Measurements from ENCODE around the gene FTSJ1.

The FTSJ1 gene

GRCh38 chrX:48466696-48467095, 9.3 kb upstream of the FTSJ1 start:
- H3K4me1 Mint-ChIP-seq (ENCODE audit: low read depth): peaks cover 30% of the 10 kb centered on the region
- H3K36me3 Mint-ChIP-seq: peaks cover 5% of the 10 kb centered on the region
- H3K9me3 Mint-ChIP-seq (ENCODE audit: low read depth): no peaks in the 10 kb centered on the region
- no peak overlapping the region for H3K27ac Mint-ChIP-seq
- peak overlapping the region; percentile 97 for H3K4me3 Mint-ChIP-seq
- no peaks in the 10 kb centered on the region for H3K27me3 Mint-ChIP-seq

DNA sequence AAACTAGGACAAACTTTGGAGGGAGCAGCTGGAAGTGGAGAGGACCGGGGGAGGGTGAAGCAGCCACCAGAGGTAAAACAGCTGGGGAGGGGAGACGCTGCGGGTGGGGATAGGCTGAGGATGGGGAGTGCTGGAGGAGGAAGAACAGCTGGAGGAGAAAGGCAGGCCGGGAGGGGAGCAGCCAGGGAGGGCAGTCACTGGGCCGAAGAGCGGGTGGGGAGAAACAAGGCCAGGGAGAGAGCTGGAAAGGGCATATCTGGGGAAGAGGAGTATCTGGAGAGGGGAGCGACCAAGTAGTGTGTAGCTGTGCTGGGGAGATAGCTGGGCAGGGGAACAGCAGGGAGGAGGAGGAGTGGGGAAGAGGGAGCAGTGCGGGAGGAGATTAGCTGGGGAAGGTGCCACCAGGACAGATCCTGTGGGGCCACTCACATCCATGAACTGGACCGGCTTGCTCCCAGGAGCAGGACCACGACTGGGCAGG, 8.7 kb upstream of the FTSJ1 start:
- Mint-ChIP-seq H3K27ac (peak overlapping the region; percentile 46), H3K9me3 (ENCODE audit: low read depth) (no peaks in the 10 kb centered on the region), H3K4me3 (peak overlapping the region; percentile 97), H3K27me3 (no peaks in the 10 kb centered on the region), H3K4me1 (ENCODE audit: low read depth) (peaks cover 30% of the 10 kb centered on the region), H3K36me3 (peaks cover 5% of the 10 kb centered on the region)

GRCh38 chrX:48468247-48468671, 7.7 kb upstream of the FTSJ1 start:
- H3K9me3 Mint-ChIP-seq (ENCODE audit: low read depth): no peaks in the 10 kb centered on the region
- no peaks in the 10 kb centered on the region for H3K27me3 Mint-ChIP-seq

GRCh38 chrX:48468693-48469691, 7.0 kb upstream of the FTSJ1 start:
- Mint-ChIP-seq H3K4me3 (peak overlapping the region; percentile 97), H3K4me1 (ENCODE audit: low read depth) (peaks cover 26% of the 10 kb centered on the region), H3K27ac (peak overlapping the region; percentile 93), H3K9me3 (ENCODE audit: low read depth) (no peaks in the 10 kb centered on the region), H3K36me3 (peaks cover 5% of the 10 kb centered on the region), H3K27me3 (no peaks in the 10 kb centered on the region)

More at GRCh38 chrX:48468247-48468671, 7.7 kb upstream of the FTSJ1 start:
- peak overlapping the region; percentile 97 for H3K4me3 Mint-ChIP-seq
- H3K4me1 Mint-ChIP-seq (ENCODE audit: low read depth): peaks cover 28% of the 10 kb centered on the region
- H3K36me3 Mint-ChIP-seq: peaks cover 5% of the 10 kb centered on the region
- H3K27ac Mint-ChIP-seq: peak overlapping the region; percentile 93

GRCh38 chrX:48470110-48470832, 5.7 kb upstream of the FTSJ1 start, which contains the start of gene SLC38A5:
Gene SLC38A5 (minus strand): TSS chrX:48470260. CDS start chrX:48467924, 2,336 bp downstream.
- no peaks in the 10 kb centered on the region for H3K27me3 Mint-ChIP-seq
- H3K27ac Mint-ChIP-seq: peak within 1 kb of the TSS; percentile 93
- H3K4me1 Mint-ChIP-seq (ENCODE audit: low read depth): peaks cover 22% of the 10 kb centered on the region
- peak within 1 kb of the TSS; percentile 97 for H3K4me3 Mint-ChIP-seq
- no peaks in the 10 kb centered on the region for H3K9me3 Mint-ChIP-seq (ENCODE audit: low read depth)
- H3K36me3 Mint-ChIP-seq: peaks cover 3% of the 10 kb centered on the region

DNA sequence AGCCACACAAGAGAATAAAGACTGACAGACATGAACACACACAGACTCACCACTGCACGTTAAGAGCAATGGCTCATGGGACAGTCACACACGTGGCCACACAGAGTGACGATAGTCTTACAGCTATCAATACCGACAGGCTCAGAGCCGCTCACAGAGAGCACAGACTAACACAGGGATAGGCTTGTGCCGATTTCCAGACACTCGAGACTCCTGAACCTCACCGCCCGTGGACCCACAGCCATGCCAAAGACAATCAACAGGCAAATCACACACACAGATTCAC, 5.2 kb upstream of the FTSJ1 start:
- Mint-ChIP-seq H3K9me3 (ENCODE audit: low read depth) (no peaks in the 10 kb centered on the region), H3K36me3 (no peaks in the 10 kb centered on the region), H3K4me1 (ENCODE audit: low read depth) (peaks cover 17% of the 10 kb centered on the region), H3K27me3 (no peaks in the 10 kb centered on the region), H3K27ac (no peak overlapping the region), H3K4me3 (no peak overlapping the region)

- Mint-ChIP-seq H3K36me3 (no peaks in the 10 kb centered on the region), H3K27ac (no peak overlapping the region), H3K27me3 (no peaks in the 10 kb centered on the region), H3K4me3 (peak overlapping the region; percentile 15), H3K9me3 (ENCODE audit: low read depth) (no peaks in the 10 kb centered on the region), H3K4me1 (ENCODE audit: low read depth) (peaks cover 16% of the 10 kb centered on the region)
These were observed 4.5 kb upstream of the FTSJ1 start for GRCh38 chrX:48471504-48471903.

DNA sequence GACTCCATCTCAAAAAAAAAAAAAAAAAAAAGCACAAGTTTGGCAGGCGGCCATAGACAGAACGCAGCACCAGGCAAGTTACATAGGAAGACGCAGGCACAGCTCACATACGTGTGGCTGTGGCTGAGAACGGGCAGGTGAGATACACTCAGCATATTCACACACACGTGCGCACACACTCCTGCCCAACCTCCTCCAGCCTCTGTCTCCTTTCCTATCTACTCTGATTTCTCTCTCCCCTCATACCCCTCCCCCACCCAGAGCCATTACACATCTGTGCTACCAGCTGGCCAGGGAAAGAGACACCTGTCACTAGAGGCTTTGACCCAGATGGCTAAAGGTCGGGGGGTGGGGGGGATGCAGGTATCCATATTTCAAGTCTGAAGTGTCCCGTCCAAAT, 3.8 kb upstream of the FTSJ1 start:
- Mint-ChIP-seq H3K27ac (no peak overlapping the region), H3K4me1 (ENCODE audit: low read depth) (peaks cover 17% of the 10 kb centered on the region), H3K27me3 (no peaks in the 10 kb centered on the region), H3K36me3 (peaks cover under 1% of the 10 kb centered on the region), H3K9me3 (ENCODE audit: low read depth) (no peaks in the 10 kb centered on the region), H3K4me3 (no peak overlapping the region)

DNA sequence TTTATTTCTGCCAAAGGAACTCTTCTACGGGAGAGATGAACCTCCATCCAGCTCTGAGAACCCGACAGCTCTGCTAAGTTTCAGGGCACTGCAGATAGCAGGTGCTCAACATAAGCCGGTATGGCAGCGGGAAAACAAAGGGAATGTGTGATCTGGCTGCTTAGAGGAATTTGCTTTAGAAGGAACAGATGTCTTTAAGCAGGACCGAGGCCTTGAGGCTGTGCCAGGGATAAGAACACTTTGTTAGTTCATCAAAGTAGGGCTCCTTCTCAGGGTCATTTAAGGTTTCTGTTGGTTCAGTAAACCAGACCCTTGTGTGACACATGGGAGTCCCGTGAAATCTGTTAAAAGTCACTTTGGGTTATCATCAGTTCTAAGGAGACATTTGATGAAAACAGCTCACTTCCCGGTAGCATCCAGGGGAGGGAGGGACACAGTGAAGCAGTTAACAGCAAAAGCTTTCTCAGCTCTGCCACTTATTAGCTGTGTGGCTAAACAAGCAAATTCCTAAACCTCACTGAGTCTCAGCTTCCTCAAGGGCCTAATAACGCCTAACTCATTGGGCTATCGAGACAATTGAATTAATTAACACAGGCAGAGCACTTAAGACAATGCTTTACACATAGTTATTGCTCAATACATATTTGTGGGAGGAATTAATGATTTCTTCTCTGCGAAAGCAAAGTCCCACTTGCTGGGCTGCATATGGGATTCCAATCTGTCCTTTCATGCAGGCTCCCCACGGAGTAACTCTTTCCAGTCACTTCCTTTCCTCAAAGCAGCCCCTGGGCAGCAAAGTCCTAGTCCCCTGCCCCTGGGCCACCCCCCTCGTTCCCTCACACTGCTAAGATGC, 2.9 kb upstream of the FTSJ1 start:
- Mint-ChIP-seq H3K27me3 (no peaks in the 10 kb centered on the region), H3K4me1 (ENCODE audit: low read depth) (peaks cover 21% of the 10 kb centered on the region), H3K36me3 (peaks cover 4% of the 10 kb centered on the region), H3K27ac (no peak overlapping the region), H3K4me3 (no peak overlapping the region), H3K9me3 (ENCODE audit: low read depth) (no peaks in the 10 kb centered on the region)

DNA sequence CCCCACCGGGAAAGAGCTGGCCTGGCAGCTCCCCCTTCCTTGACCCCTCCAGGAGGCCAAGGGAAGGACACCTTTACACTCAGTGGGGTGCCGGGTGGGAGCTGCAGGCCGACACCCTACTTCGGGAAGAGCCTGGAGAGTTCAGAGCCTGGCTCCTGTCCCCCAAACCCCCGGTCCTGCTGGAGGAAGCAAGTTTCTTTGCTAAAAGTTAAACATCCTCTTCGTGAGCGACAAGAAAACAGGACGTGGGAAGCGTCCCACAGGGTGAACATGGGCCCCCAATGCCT, 2.4 kb upstream of the FTSJ1 start:
- peaks cover 4% of the 10 kb centered on the region for H3K36me3 Mint-ChIP-seq
- no peak overlapping the region for H3K27ac Mint-ChIP-seq
- H3K27me3 Mint-ChIP-seq: no peaks in the 10 kb centered on the region
- no peaks in the 10 kb centered on the region for H3K9me3 Mint-ChIP-seq (ENCODE audit: low read depth)
- H3K4me1 Mint-ChIP-seq (ENCODE audit: low read depth): peaks cover 22% of the 10 kb centered on the region
- no peak overlapping the region for H3K4me3 Mint-ChIP-seq

DNA sequence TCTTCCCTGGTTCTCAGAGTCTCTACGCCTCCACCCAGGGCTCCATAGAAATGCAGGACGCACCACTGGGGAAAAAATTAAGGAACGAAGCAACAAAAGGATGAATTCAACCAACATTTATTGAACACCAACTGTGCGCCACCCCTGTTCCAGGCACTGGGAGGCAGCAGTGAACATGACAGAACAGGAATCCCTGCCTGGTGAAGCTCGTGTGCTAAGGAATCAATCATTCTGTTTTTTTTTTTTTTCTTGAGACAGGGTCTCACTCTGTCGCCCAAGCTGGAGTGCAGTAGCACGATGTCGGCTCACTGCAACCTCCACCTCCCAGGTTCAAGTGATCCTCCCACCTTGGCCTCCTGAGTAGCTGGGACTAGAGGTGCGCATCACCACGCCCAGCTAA, 1.9 kb upstream of the FTSJ1 start:
- H3K4me3 Mint-ChIP-seq: no peak overlapping the region
- H3K27me3 Mint-ChIP-seq: no peaks in the 10 kb centered on the region
- no peaks in the 10 kb centered on the region for H3K9me3 Mint-ChIP-seq (ENCODE audit: low read depth)
- peaks cover 4% of the 10 kb centered on the region for H3K36me3 Mint-ChIP-seq
- peaks cover 24% of the 10 kb centered on the region for H3K4me1 Mint-ChIP-seq (ENCODE audit: low read depth)
- H3K27ac Mint-ChIP-seq: no peak overlapping the region

- Mint-ChIP-seq H3K4me3 (peak overlapping the region; percentile 97), H3K36me3 (peaks cover 4% of the 10 kb centered on the region), H3K27me3 (no peaks in the 10 kb centered on the region), H3K27ac (no peak overlapping the region), H3K4me1 (ENCODE audit: low read depth) (peaks cover 23% of the 10 kb centered on the region), H3K9me3 (ENCODE audit: low read depth) (no peaks in the 10 kb centered on the region)
These were observed 1.4 kb upstream of the FTSJ1 start for GRCh38 chrX:48474581-48474980.

GRCh38 chrX:48475296-48475695, 703 bp upstream of the FTSJ1 start:
- Mint-ChIP-seq H3K27ac (peak overlapping the region; percentile 97), H3K4me3 (peak overlapping the region; percentile 97), H3K27me3 (no peaks in the 10 kb centered on the region), H3K36me3 (peaks cover 4% of the 10 kb centered on the region), H3K9me3 (ENCODE audit: low read depth) (no peaks in the 10 kb centered on the region), H3K4me1 (ENCODE audit: low read depth) (peaks cover 20% of the 10 kb centered on the region)

GRCh38 chrX:48476919-48477318, 920 bp downstream of the FTSJ1 start:
- H3K27me3 Mint-ChIP-seq: no peaks in the 10 kb centered on the region
- peak overlapping the region; percentile 97 for H3K27ac Mint-ChIP-seq
- H3K4me3 Mint-ChIP-seq: peak overlapping the region; percentile 97
- peaks cover 24% of the 10 kb centered on the region for H3K4me1 Mint-ChIP-seq (ENCODE audit: low read depth)
- no peaks in the 10 kb centered on the region for H3K9me3 Mint-ChIP-seq (ENCODE audit: low read depth)
- H3K36me3 Mint-ChIP-seq: peaks cover 7% of the 10 kb centered on the region

All from activated naive CD8-positive, alpha-beta T cell (primary cell).